IgD-negative memory B cell (primary cell): ENCODE data around the gene LNPEP. TPM values are rescaled to one million over a fixed set of nuclear protein-coding genes. Genes with fewer than 3 reads are reported as not detected.
"Not testable (repeated sequence)": the region's sequence is repeated elsewhere in the genome, so short reads cannot be mapped to it uniquely, and the experiment has no call there.

Experiments used
- H3K27ac Mint-ChIP-seq, 3 donors: one replicate each; pipeline ENCODE4 v1.8.0; 2020 to 2022; ENCODE audit warnings: mild to moderate bottlenecking in 3 of 3, mixed read lengths in 3 of 3, moderate library complexity in 1 of 3
- H3K27me3 Mint-ChIP-seq: one replicate; pipeline ENCODE4 v1.8.0; 2021; ENCODE audit warnings: mixed read lengths
- H3K36me3 Mint-ChIP-seq: one replicate; pipeline ENCODE4 v1.8.0; 2020; ENCODE audit warnings: mild to moderate bottlenecking, mixed read lengths
- H3K4me1 Mint-ChIP-seq, 3 donors: one replicate each; pipeline ENCODE4 v1.8.0; 2020 to 2022; ENCODE audit warnings: mixed read lengths in 3 of 3, mild to moderate bottlenecking in 1 of 3
- H3K4me3 Mint-ChIP-seq, 4 donors: one replicate each; pipeline ENCODE4 v1.8.0; 2020 to 2022; ENCODE audit warnings: mild to moderate bottlenecking in 4 of 4, mixed read lengths in 4 of 4, moderate library complexity in 3 of 4
- H3K9me3 Mint-ChIP-seq, 3 donors: one replicate each; pipeline ENCODE4 v1.8.0; 2020 to 2021; ENCODE audit warnings: mixed read lengths in 3 of 3, mild to moderate bottlenecking in 1 of 3
- polyA plus RNA-seq: library from polyadenylated mRNA; unstranded; fragments of 300-500 nt; fragmentation: Illumina TruSeq; gene quantifications from one replicate; pipeline ENCODE4 v1.2.3, GENCODE V29; 2021

LNPEP gene
- polyA plus RNA-seq, 1 donor from 2014 or later: 20.1 TPM

DNA sequence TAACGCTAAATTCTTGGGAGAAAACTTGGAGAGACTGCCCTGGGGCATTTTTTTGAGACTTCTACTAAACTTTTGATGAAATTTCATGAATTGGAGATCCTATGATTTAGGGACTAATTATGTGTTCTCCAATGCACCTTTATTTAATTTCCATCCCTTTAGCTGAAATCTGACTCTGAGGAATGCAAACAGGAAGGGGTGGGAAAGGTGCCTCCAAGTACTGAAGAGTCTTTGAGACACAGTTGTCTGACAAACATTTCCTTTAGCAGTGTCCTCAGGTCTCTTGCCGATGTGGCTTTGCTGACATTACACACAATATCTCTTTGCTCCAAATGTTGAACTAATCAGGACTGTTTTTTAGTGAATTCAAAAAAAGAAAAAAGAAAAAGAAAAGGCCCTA lies 129.6 kb downstream of the LNPEP start:
- H3K27me3 Mint-ChIP-seq: peaks cover 3% of the 10 kb centered on the region
- H3K4me3 Mint-ChIP-seq: no peak overlapping the region
- peaks cover 3% of the 10 kb centered on the region for H3K36me3 Mint-ChIP-seq
- H3K9me3 Mint-ChIP-seq: peaks cover 0 to 2% (median 0%) of the 10 kb centered on the region in 3 donors
- H3K4me1 Mint-ChIP-seq: peaks cover 0 to 4% (median 0%) of the 10 kb centered on the region in 3 donors
- H3K27ac Mint-ChIP-seq: no peak overlapping the region

GRCh38 chr5:97067296-97067850 lies 131.5 kb downstream of the LNPEP start:
- H3K27ac Mint-ChIP-seq: no peak overlapping the region
- peaks cover 0 to 2% (median 0%) of the 10 kb centered on the region in 3 donors for H3K9me3 Mint-ChIP-seq
- H3K4me1 Mint-ChIP-seq: peaks cover 0 to 5% (median 0%) of the 10 kb centered on the region in 3 donors

DNA sequence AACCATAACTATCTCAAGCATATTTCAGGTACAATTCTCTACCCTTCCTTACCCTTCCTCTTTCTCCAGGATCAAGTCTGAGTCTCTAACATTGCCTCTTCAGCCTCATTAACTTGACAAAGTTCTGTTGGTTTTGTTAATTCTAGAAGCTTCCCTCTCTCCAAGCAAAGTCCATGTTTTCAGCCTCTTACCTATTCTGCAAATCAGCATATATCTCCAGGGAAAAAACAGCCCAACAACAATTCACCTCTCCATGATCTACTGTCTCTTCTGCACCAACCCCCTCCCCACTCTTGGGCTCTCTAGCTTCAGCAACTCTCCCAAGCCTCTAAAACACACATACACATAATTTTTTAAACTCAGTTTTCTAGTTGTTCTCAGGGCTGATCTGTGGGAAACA lies 134.4 kb downstream of the LNPEP start:
- H3K27me3 Mint-ChIP-seq: peaks cover under 1% of the 10 kb centered on the region
- H3K9me3 Mint-ChIP-seq: peaks cover 0 to 2% (median 2%) of the 10 kb centered on the region in 3 donors
- H3K4me3 Mint-ChIP-seq: no peak overlapping the region
- peaks cover 14 to 26% (median 17%) of the 10 kb centered on the region in 3 donors for H3K4me1 Mint-ChIP-seq
- peak overlapping the region in 2 of 3 donors; percentile 1 to 10 for H3K27ac Mint-ChIP-seq
- H3K36me3 Mint-ChIP-seq: peaks cover 5% of the 10 kb centered on the region

More at GRCh38 chr5:97067296-97067850, 131.5 kb downstream of the LNPEP start:
- Mint-ChIP-seq H3K27me3 (peaks cover 3% of the 10 kb centered on the region), H3K4me3 (no peak overlapping the region), H3K36me3 (peaks cover 3% of the 10 kb centered on the region)

- Mint-ChIP-seq H3K9me3 (peaks cover 0 to 2% (median 2%) of the 10 kb centered on the region in 3 donors), H3K36me3 (peaks cover 5% of the 10 kb centered on the region), H3K27ac (no peak overlapping the region), H3K4me1 (peaks cover 17 to 26% (median 17%) of the 10 kb centered on the region in 3 donors), H3K4me3 (no peak overlapping the region), H3K27me3 (no peaks in the 10 kb centered on the region)
Measured at GRCh38 chr5:97071101-97071500, 135.2 kb downstream of the LNPEP start.

DNA sequence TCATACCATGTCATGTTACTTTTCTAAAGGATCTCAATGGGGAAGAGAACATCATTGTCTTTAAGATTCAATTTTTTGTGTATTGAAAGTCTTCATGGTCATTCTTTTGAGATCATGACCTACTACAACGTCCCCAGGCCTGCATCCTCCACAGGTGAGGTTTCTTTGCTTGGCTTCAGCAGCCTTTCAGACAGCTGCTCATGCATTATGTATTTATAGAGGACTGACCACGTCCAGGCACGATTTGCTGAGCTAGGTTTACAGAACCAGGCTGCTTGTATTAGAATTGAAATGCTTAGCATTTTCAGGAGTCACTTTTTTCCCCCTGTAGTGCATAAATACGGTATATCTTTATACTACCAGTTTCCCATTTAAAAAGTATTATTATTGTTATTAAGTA lies 136.1 kb downstream of the LNPEP start:
- H3K9me3 Mint-ChIP-seq: peaks cover 0 to 2% (median 2%) of the 10 kb centered on the region in 3 donors
- peaks cover 17 to 32% (median 17%) of the 10 kb centered on the region in 3 donors for H3K4me1 Mint-ChIP-seq
- H3K36me3 Mint-ChIP-seq: peaks cover 5% of the 10 kb centered on the region
- H3K27me3 Mint-ChIP-seq: no peaks in the 10 kb centered on the region
- no peak overlapping the region for H3K4me3 Mint-ChIP-seq
- H3K27ac Mint-ChIP-seq: no peak overlapping the region

DNA sequence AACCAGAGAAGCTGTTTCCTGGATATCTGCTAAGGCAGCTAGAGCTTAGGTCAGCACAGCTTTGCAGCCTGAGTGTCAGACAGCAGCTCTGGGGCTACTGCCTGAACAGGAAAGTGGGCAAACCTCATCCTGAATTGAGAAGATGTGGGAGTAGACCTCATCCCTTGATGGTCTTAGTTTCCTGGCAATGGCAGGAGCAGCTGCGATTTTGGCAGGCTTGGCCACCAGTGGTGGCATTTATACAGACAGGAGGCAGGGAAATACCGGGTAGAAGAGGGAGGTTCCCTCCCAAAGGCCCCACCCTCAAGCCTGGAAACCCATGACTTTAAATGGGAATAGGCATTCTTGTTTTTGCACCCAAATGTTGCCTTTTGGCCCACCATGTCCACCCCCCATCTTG lies 136.8 kb downstream of the LNPEP start:
- H3K27ac Mint-ChIP-seq: no peak overlapping the region
- peaks cover 17 to 32% (median 17%) of the 10 kb centered on the region in 3 donors for H3K4me1 Mint-ChIP-seq
- H3K4me3 Mint-ChIP-seq: peak overlapping the region in 1 of 4 donors; percentile 67
- peaks cover 0 to 2% (median 2%) of the 10 kb centered on the region in 3 donors for H3K9me3 Mint-ChIP-seq
- H3K36me3 Mint-ChIP-seq: peaks cover 5% of the 10 kb centered on the region
- H3K27me3 Mint-ChIP-seq: no peaks in the 10 kb centered on the region

DNA sequence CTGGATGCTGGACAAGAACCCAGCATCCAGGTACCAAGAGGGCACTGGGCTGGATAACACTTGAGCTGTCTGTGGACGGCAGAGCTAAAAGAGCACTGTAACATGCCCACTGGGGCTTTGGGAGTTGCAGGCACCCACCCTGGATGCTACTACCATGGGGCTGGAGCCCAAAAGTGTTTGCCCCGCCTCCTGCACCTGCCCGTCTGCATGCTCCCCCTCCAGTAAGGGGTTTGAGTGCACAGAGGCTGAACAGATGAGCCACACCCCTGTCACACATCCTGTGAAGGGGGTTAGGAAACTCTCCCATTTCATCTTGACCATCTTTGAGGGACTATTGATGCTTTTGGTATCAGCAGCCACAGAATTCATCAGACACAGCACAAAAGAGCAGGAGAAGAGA lies 137.5 kb downstream of the LNPEP start:
- Mint-ChIP-seq H3K27me3 (no peaks in the 10 kb centered on the region), H3K36me3 (peaks cover 5% of the 10 kb centered on the region), H3K27ac (peak overlapping the region in 1 of 3 donors; percentile 24), H3K4me3 (peak overlapping the region; percentile 57 to 90 (median 69)), H3K4me1 (peaks cover 18 to 33% (median 20%) of the 10 kb centered on the region in 3 donors), H3K9me3 (peaks cover 0 to 2% (median 2%) of the 10 kb centered on the region in 3 donors)

DNA sequence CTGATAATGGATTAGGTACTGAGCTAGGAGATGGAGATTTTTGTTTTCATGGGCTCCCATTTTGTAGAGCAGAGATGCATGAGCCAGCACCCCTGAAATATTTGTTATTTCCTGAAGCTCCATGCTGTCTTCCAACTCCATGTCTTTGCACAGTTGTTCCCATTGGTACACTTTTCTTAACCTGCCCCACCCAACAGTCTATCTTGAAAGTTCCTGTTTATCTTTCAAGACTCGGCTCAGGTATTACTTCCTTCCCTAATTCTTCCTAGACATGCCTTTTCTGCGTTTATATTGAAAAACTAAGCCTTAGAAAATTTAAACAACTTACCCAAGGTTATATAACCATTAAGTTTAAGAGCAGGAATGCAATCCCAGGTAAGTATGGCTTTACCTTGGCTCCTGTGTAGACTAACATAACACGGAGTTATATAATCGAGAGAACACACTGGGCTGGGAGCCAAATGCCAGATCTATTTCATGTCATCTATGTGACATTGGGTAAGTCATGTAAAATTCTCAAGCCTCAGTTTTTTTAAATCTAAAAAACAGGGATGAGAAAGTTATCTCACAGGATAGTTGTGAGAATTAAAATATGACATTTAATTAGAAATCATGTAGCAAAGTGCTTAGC lies 139.1 kb downstream of the LNPEP start:
- Mint-ChIP-seq H3K9me3 (peaks cover 0 to 2% (median 0%) of the 10 kb centered on the region in 3 donors), H3K4me3 (peak overlapping the region; percentile 58 to 90 (median 76)), H3K27me3 (no peaks in the 10 kb centered on the region), H3K4me1 (peaks cover 28 to 45% (median 30%) of the 10 kb centered on the region in 3 donors), H3K36me3 (peaks cover 5% of the 10 kb centered on the region), H3K27ac (no peak overlapping the region)

DNA sequence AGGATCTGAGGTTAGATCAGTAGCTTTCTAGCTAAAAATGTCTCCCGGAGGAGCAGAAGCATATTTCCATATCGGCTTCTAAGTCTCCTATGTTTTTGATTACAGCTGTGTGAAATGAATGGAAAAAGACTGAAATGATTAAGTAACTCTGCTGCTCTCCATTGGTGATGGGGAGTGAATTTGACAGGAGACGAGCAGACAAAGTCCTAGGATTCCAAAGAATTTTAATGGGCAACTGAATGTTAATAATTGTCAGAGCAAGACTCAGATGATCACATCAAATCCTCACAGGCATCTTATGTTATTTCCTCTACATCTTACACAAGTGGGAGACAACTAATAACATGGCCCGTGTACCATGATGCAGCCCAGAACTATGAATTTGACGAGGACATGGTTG lies 139.8 kb downstream of the LNPEP start:
- H3K27ac Mint-ChIP-seq: no peak overlapping the region
- H3K4me1 Mint-ChIP-seq: peaks cover 29 to 40% (median 30%) of the 10 kb centered on the region in 3 donors
- peaks cover 0 to 2% (median 0%) of the 10 kb centered on the region in 3 donors for H3K9me3 Mint-ChIP-seq
- peaks cover 2% of the 10 kb centered on the region for H3K36me3 Mint-ChIP-seq
- no peaks in the 10 kb centered on the region for H3K27me3 Mint-ChIP-seq
- peak overlapping the region in 3 of 4 donors; percentile 2 to 69 (median 10) for H3K4me3 Mint-ChIP-seq

DNA sequence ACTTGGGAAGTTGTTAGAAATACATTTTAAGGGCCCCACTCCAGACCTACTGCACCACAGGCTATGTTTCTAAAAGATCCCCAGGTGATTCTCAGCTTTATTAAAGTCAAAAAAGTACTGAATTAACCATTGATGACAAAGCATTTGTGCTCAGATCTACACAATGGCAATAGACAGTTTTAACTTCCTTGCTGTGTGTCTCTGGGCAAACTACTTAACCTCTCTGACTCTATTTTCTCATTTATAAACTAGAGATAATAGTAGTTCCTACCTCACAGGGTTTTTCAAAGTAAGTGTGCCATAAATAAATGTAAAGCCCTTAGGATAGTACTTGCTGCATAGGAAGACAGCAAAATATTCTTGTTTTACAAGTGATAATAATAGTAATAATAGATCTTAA lies 140.2 kb downstream of the LNPEP start:
- H3K27me3 Mint-ChIP-seq: no peaks in the 10 kb centered on the region
- H3K27ac Mint-ChIP-seq: no peak overlapping the region
- peaks cover 29 to 40% (median 30%) of the 10 kb centered on the region in 3 donors for H3K4me1 Mint-ChIP-seq
- peaks cover 2% of the 10 kb centered on the region for H3K36me3 Mint-ChIP-seq
- H3K9me3 Mint-ChIP-seq: peaks cover 0 to 2% (median 0%) of the 10 kb centered on the region in 3 donors
- no peak overlapping the region for H3K4me3 Mint-ChIP-seq

DNA sequence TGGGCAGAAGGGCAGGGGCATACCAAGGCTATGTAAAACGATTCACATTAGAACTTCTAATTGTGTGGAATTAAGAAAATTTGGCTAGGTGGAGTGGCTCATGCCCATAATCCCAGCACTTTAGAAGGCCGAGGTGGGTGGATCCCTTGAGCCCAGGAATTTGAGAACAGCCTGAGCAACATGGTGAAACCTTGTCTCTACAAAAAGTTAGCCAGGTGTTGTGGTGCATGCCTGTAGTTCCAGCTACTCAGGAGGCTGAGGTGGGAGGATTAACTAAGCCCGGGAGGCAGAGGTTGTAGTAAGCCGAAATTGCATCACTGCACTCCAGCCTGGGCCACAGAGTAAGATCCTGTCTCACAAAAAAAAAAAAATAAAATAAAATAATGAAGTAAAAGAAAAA lies 141.4 kb downstream of the LNPEP start:
- Mint-ChIP-seq H3K4me1 (peaks cover 29 to 47% (median 34%) of the 10 kb centered on the region in 3 donors), H3K4me3 (no peak overlapping the region), H3K27ac (no peak overlapping the region), H3K9me3 (peaks cover 0 to 2% (median 0%) of the 10 kb centered on the region in 3 donors), H3K27me3 (no peaks in the 10 kb centered on the region), H3K36me3 (peaks cover 2% of the 10 kb centered on the region)

GRCh38 chr5:97078958-97079743 lies 143.3 kb downstream of the LNPEP start:
- Mint-ChIP-seq H3K27me3 (no peaks in the 10 kb centered on the region), H3K4me3 (no peak overlapping the region), H3K9me3 (peaks cover 0 to 2% (median 0%) of the 10 kb centered on the region in 3 donors), H3K4me1 (peaks cover 23 to 36% (median 27%) of the 10 kb centered on the region in 3 donors), H3K36me3 (peaks cover 2% of the 10 kb centered on the region), H3K27ac (no peak overlapping the region)

DNA sequence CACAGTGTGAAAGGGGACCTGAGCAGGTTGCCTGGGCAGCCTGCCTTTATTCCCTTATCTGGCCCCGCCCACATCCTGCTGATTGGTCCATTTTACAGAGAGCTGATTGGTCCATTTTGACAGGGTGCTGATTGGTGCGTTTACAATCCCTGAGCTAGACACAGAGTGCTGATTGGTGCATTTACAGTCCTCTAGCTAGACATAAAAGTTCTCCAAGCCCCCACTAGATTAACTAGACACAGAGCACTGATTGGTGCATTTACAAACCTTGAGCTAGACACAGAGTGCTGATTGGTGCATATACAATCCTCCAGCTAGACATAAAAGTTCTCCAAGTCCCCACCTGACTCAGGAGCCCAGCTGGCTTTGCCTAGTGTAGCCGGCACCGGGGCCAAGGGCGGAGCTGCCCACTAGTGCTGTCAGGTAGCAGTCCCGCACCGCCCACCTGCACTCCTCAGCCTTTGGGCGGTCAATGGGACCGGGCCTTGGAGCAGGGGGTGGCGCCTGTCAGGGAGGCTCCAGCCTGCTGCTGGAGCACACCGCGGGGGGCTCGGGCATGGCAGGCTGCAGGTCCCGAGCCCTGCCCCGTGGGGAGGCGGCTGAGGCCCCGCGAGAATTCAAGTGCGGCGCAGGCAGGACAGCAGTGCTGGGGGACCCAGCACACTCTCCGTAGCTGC lies 149.0 kb downstream of the LNPEP start:
- not testable (repeated sequence) for H3K4me3 Mint-ChIP-seq, H3K9me3 Mint-ChIP-seq, H3K36me3 Mint-ChIP-seq, H3K27me3 Mint-ChIP-seq, H3K27ac Mint-ChIP-seq
- H3K4me1 Mint-ChIP-seq: peaks cover 3 to 12% (median 7%) of the 10 kb centered on the region in 3 donors

DNA sequence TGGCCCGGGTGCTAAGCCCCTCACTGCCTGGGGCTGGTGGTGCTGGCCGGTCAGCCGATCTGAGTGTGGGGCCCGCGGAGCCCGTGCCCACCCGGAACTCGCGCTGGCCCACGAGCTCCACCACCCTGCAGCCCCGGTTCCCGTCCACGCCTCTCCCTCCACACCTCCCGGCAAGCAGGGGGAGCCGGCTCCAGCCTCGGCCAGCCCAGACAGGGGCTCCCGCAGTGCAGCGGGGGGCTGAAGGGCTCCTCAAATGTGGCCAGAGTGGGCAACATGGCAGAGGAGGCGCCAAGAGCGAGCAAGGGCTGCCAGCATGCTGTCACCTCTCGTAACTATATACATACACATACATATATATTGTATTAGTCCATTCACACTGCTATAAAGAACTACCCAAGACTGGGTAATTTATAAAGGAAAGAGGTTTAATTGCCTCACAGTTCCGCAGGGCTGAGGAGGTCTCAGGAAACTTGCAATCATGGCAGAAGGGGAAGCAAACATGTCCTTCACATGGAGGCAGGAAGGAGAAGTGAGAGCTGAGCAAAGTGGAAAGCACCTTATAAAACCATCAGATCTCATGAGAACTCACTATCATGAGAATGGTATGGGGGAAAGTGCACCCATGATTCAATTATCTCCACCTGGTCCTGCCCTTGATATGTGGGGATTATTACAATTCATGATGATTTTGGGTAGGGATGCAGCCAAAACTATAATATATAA lies 149.7 kb downstream of the LNPEP start:
- H3K4me1 Mint-ChIP-seq: peaks cover 2 to 12% (median 7%) of the 10 kb centered on the region in 3 donors

More for the DNA sequence above, 149.7 kb downstream of the LNPEP start:
- Mint-ChIP-seq H3K36me3 (peaks cover 2% of the 10 kb centered on the region), H3K4me3 (peak overlapping the region in 1 of 4 donors; percentile 75), H3K27ac (no peak overlapping the region), H3K9me3 (peaks cover 0 to 6% (median 2%) of the 10 kb centered on the region in 3 donors), H3K27me3 (no peaks in the 10 kb centered on the region)
